Liver (tissue), 9 donors: Measurements from ENCODE around the gene PRELID1. TPM values are rescaled to one million over a fixed set of nuclear protein-coding genes. Genes with fewer than 3 reads are reported as not detected.

ENCODE experiments used
- DNase-seq: peaks from one replicate; pipeline ENCODE4 v3.0.0-alpha.2; 2017; ENCODE audit warnings: low spot score
- H3K27ac ChIP-seq, 2 donors: one replicate each; pipeline ENCODE4 v1.7.0; 2013; ENCODE audit warnings: inconsistent platforms in 2 of 2, low read length in 2 of 2, control low read depth in 1 of 2, low read depth in 1 of 2, mild to moderate bottlenecking in 1 of 2
- H3K27me3 ChIP-seq, 4 donors: one replicate each; pipeline versions ENCODE4 v1.6.1 to v1.7.0; 2013; ENCODE audit warnings: low read length in 3 of 4, inconsistent platforms in 1 of 4, mild to moderate bottlenecking in 1 of 4, moderate library complexity in 1 of 4; ENCODE audit not compliant: control insufficient read depth in 4 of 4, insufficient read depth in 4 of 4
- H3K36me3 ChIP-seq, 4 donors: one replicate each; pipeline versions ENCODE4 v1.6.1 to v1.7.0; 2013; ENCODE audit warnings: low read length in 3 of 4, mild to moderate bottlenecking in 3 of 4, low read depth in 1 of 4, moderate library complexity in 1 of 4; ENCODE audit not compliant: control insufficient read depth in 4 of 4, insufficient read depth in 3 of 4
- H3K4me1 ChIP-seq, 4 donors: one replicate each; pipeline versions ENCODE4 v1.6.1 to v1.7.0; 2013; ENCODE audit warnings: low read length in 3 of 4, mild to moderate bottlenecking in 3 of 4, moderate library complexity in 1 of 4; ENCODE audit not compliant: control insufficient read depth in 4 of 4, insufficient read depth in 4 of 4
- H3K4me3 ChIP-seq, 3 donors: one replicate each; pipeline versions ENCODE4 v1.6.1 to v1.7.0; 2013; ENCODE audit warnings: low read length in 3 of 3, control low read depth in 1 of 3, low read depth in 1 of 3, mild to moderate bottlenecking in 1 of 3
- H3K9ac ChIP-seq, 2 donors: one replicate each; pipeline ENCODE4 v1.7.0; 2013; ENCODE audit warnings: low read length in 2 of 2, mild to moderate bottlenecking in 2 of 2, moderate library complexity in 2 of 2, control low read depth in 1 of 2, low read depth in 1 of 2
- H3K9me3 ChIP-seq, 4 donors: one replicate each; pipeline versions ENCODE4 v1.6.1 to v1.7.0; 2013; ENCODE audit warnings: low read length in 3 of 4; ENCODE audit not compliant: control insufficient read depth in 4 of 4
- ATF3 ChIP-seq: IDR thresholded peaks from 2 replicates; pipeline ENCODE4 v1.6.1; 2016; ENCODE audit warnings: antibody characterized with exemption
- CTCF ChIP-seq: fragments of 150-350 bp; IDR thresholded peaks from 2 replicates; pipeline ENCODE4 v1.5.1; 2017; ENCODE audit warnings: improper control_type of control experiment, low read depth, low read length; ENCODE audit not compliant: missing input control
- EGR1 ChIP-seq, 2 donors: IDR thresholded peaks; 2 replicates each; pipeline ENCODE4 v1.6.1; 2016 to 2018; ENCODE audit warnings: antibody characterized with exemption in 2 of 2, low read depth in 2 of 2
- FOXA1 ChIP-seq: IDR thresholded peaks from 2 replicates; pipeline ENCODE4 v1.6.1; 2016; ENCODE audit warnings: antibody characterized with exemption
- FOXA2 ChIP-seq: IDR thresholded peaks from 2 replicates; pipeline ENCODE4 v1.6.1; 2016; ENCODE audit warnings: antibody characterized with exemption
- GABPA ChIP-seq, 2 donors: IDR thresholded peaks in 1 of 2; conservative IDR thresholded peaks in 1 of 2; 2 replicates each; pipeline ENCODE4 v1.6.1; 2016; ENCODE audit warnings: antibody characterized with exemption in 2 of 2, mild to moderate bottlenecking in 1 of 2, moderate library complexity in 1 of 2
- HNF4A ChIP-seq, 2 donors: conservative IDR thresholded peaks; 2 replicates each; pipeline ENCODE4 v1.6.1; 2016; ENCODE audit warnings: antibody characterized with exemption in 2 of 2, mild to moderate bottlenecking in 2 of 2
- HNF4G ChIP-seq: IDR thresholded peaks from 2 replicates; pipeline ENCODE4 v1.6.1; 2016; ENCODE audit warnings: antibody characterized with exemption
- JUND ChIP-seq, 2 donors: IDR thresholded peaks; 2 replicates each; pipeline ENCODE4 v1.6.1; 2016; ENCODE audit warnings: antibody characterized with exemption in 2 of 2
- MAX ChIP-seq: IDR thresholded peaks from 2 replicates; pipeline ENCODE4 v1.6.1; 2016; ENCODE audit warnings: antibody characterized with exemption
- NR2F2 ChIP-seq: IDR thresholded peaks from 2 replicates; pipeline ENCODE4 v1.6.1; 2016; ENCODE audit warnings: antibody characterized with exemption
- RAD21 ChIP-seq, 2 donors: IDR thresholded peaks; 2 replicates each; pipeline ENCODE4 v1.6.1; 2016; ENCODE audit warnings: antibody characterized with exemption in 2 of 2, mild to moderate bottlenecking in 2 of 2
- REST ChIP-seq: IDR thresholded peaks from 2 replicates; pipeline ENCODE4 v1.6.1; 2016; ENCODE audit warnings: antibody characterized with exemption, mild to moderate bottlenecking
- RXRA ChIP-seq, 2 donors: IDR thresholded peaks; 2 replicates each; pipeline ENCODE4 v1.6.1; 2017 to 2018; ENCODE audit warnings: antibody characterized with exemption in 2 of 2, mild to moderate bottlenecking in 1 of 2
- SP1 ChIP-seq: IDR thresholded peaks from 2 replicates; pipeline ENCODE4 v1.6.1; 2018; ENCODE audit warnings: antibody characterized with exemption, mild to moderate bottlenecking
- TAF1 ChIP-seq: conservative IDR thresholded peaks from 2 replicates; pipeline ENCODE4 v1.6.1; 2016; ENCODE audit warnings: antibody characterized with exemption, mild to moderate bottlenecking
- YY1 ChIP-seq: IDR thresholded peaks from 2 replicates; pipeline ENCODE4 v1.6.1; 2016; ENCODE audit warnings: antibody characterized with exemption, mild to moderate bottlenecking
- ZBTB33 ChIP-seq: IDR thresholded peaks from 2 replicates; pipeline ENCODE4 v1.6.1; 2016; ENCODE audit warnings: antibody characterized with exemption
- WGBS: extraction: QIAGEN DNeasy Blood & Tissue Kit; methylation state at CpG from one replicate; pipeline ENCODE4 v1.1.7; 2013; 5-methylcytosine and 5-hydroxymethylcytosine counted together
- polyA plus RNA-seq, 2 donors: library from polyadenylated mRNA; stranded (reverse) in 1 of 2; unstranded in 1 of 2; fragments of 200-250 nt in 1 of 2; fragments of >200 nt in 1 of 2; fragmentation: Nextera tagmentation in 1 of 2; extraction: Ambion mirVana in 1 of 2; gene quantifications; one replicate each; pipeline versions ENCODE4 v1.2.1 to v1.2.3, GENCODE V29; 2013 to 2015
- total RNA-seq, 2 donors: library from RNA; depleted of rRNA; stranded (reverse); fragments of >200 nt; gene quantifications; one replicate each; pipeline ENCODE4 v1.2.3, GENCODE V29; 2014
- donor health status: healthy.
- donor health status: healthy.
- donor health status: healthy.
- donor health status: healthy.
- donor health status: healthy.

PRELID1 gene
- total and polyA plus RNA-seq, 4 donors, result 47.9 to 200 (median 85.3) TPM

GRCh38 chr5:177354256-177354655 is 50.7 kb downstream of the PRELID1 start:
- peak overlapping the region in 2 of 3 donors; percentile 1 to 30 for H3K4me3 ChIP-seq
- peaks cover 0 to 2% (median 0%) of the 10 kb centered on the region in 4 donors for H3K36me3 ChIP-seq
- peaks cover 23 to 75% (median 60%) of the 10 kb centered on the region in 4 donors for H3K4me1 ChIP-seq
- TF ChIP-seq ATF3 (peak; percentile 17), GABPA (IDR thresholded peaks at IDR 0.05 in 1 of 2, conservative IDR thresholded peaks at IDR 0.05 in 1 of 2) (peak in 1 of 2 donors; percentile 31), MAX (peak; percentile 11), YY1 (peak; percentile 58), FOXA1 (no peak), JUND (IDR thresholded peaks at IDR 0.05) (peak; percentile 26 to 61), HNF4G (no peak), RXRA (IDR thresholded peaks at IDR 0.05) (peak; percentile 27 to 42), NR2F2 (no peak), REST (peak; percentile 86), FOXA2 (no peak), ZBTB33 (no peak), SP1 (peak; percentile 72), CTCF (no peak), EGR1 (IDR thresholded peaks at IDR 0.05; ENCODE audit: low read depth in 2 of 2) (peak; percentile 82 to 89), TAF1 (peak; percentile 31), HNF4A (conservative IDR thresholded peaks at IDR 0.05) (peak; percentile 30 to 33), RAD21 (IDR thresholded peaks at IDR 0.05) (peak in 1 of 2 donors; percentile 23)
- H3K9ac ChIP-seq, result peak overlapping the region in 1 of 2 donors; percentile 27
- H3K9me3 ChIP-seq, result no peaks in the 10 kb centered on the region
- peak overlapping the region; percentile 81 to 93 for H3K27ac ChIP-seq
- WGBS, result 58% methylated on average over 3 of the region's 3 CpGs
- H3K27me3 ChIP-seq, result no peaks in the 10 kb centered on the region
- DNase-seq, result no peak
